Spleen (tissue), 11 donors: ENCODE data around the gene WSCD1. TPM values are rescaled to one million over a fixed set of nuclear protein-coding genes. Genes with fewer than 3 reads are reported as not detected.

Source experiments
- DNase-seq: peaks from one replicate; pipeline ENCODE4 v3.0.0-alpha.2; 2020
- H3K27ac ChIP-seq, 8 donors: fragments of 200-600 bp; sonication (generic) in 7 of 8; 1 replicate in 4 of 8; 2 replicates in 4 of 8; pipeline versions ENCODE4 v1.5.0 to v1.8.0; 2016 to 2021; ENCODE audit warnings: inconsistent platforms in 4 of 8, mild to moderate bottlenecking in 4 of 8, moderate library complexity in 1 of 8
- H3K27me3 ChIP-seq, 7 donors: fragments of 200-600 bp; sonication (generic) in 6 of 7; replicated peaks in 1 of 7; 1 replicate in 4 of 7; 2 replicates in 3 of 7; pipeline versions ENCODE4 v1.5.0 to v1.8.0; 2016 to 2021; ENCODE audit warnings: inconsistent platforms in 3 of 7, mild to moderate bottlenecking in 1 of 7
- H3K36me3 ChIP-seq, 6 donors: fragments of 200-600 bp; sonication (generic) in 5 of 6; 1 replicate in 4 of 6; 2 replicates in 2 of 6; pipeline versions ENCODE4 v1.5.0 to v1.8.0; 2016 to 2021; ENCODE audit warnings: inconsistent platforms in 2 of 6
- H3K4me1 ChIP-seq, 6 donors: fragments of 200-600 bp; sonication (generic) in 5 of 6; 1 replicate in 3 of 6; 2 replicates in 3 of 6; pipeline versions ENCODE4 v1.5.0 to v1.8.0; 2016 to 2021; ENCODE audit warnings: inconsistent platforms in 3 of 6
- H3K4me3 ChIP-seq, 8 donors: fragments of 200-600 bp; sonication (generic) in 7 of 8; 1 replicate in 4 of 8; 2 replicates in 4 of 8; pipeline versions ENCODE4 v1.5.0 to v1.8.0; 2016 to 2021; ENCODE audit warnings: inconsistent platforms in 4 of 8, mild to moderate bottlenecking in 4 of 8, moderate library complexity in 2 of 8
- H3K9me3 ChIP-seq, 8 donors: fragments of 200-600 bp; sonication (generic) in 7 of 8; 1 replicate in 4 of 8; 2 replicates in 4 of 8; pipeline versions ENCODE4 v1.5.0 to v1.8.0; 2016 to 2021; ENCODE audit warnings: inconsistent platforms in 4 of 8
- POLR2A ChIP-seq, 3 donors: fragments of 450-650 bp; IDR thresholded peaks; one replicate each; pipeline ENCODE4 v1.5.1; 2017; ENCODE audit warnings: antibody characterized with exemption in 3 of 3, mild to moderate bottlenecking in 1 of 3
- POLR2AphosphoS5 ChIP-seq, 3 donors: sonication (generic); formaldehyde crosslinking; IDR thresholded peaks; one replicate each; pipeline ENCODE4 v1.5.1; 2017; ENCODE audit warnings: antibody characterized with exemption in 3 of 3
- WGBS, 5 donors: extraction: QIAGEN DNeasy Blood & Tissue Kit in 3 of 5; methylation state at CpG; one replicate each; pipeline versions ENCODE4 v1.1.5 to v1.1.7; 2013 to 2018; 5-methylcytosine and 5-hydroxymethylcytosine counted together
- intact Hi-C: fragments of 100-400 bp; cut with DNase I; formaldehyde crosslinking; loops from one replicate; pipeline ENCODE4 v1.15.0; 2023; ENCODE audit warnings: low total_unique reads
- polyA plus RNA-seq, 3 donors: library from polyadenylated mRNA; stranded (reverse); fragments of 200-250 nt; gene quantifications; one replicate each; pipeline ENCODE4 v1.2.1, GENCODE V29; 2013
- total RNA-seq, 7 donors: library from RNA; depleted of rRNA in 3 of 7; stranded (reverse); fragments of >200 nt in 3 of 7; fragmentation: NEBNext Ultra II Directional in 4 of 7; extraction: Animal tissue kit (Norgen Biotek cat#: 25700) in 4 of 7; gene quantifications; one replicate each; pipeline versions ENCODE4 v1.1.0 to v1.2.1, GENCODE V29; 2016 to 2021
- TF ChIP-seq, protein P1 (sequence below), 11 experiments: fragments of 200-600 bp in 7 of 11; fragments of 450-650 bp in 4 of 11; sonication (generic) in 4 of 11; IDR thresholded peaks in 8 of 11; conservative IDR thresholded peaks in 3 of 11; 1 replicate in 7 of 11; 2 replicates in 4 of 11; pipeline versions ENCODE4 v1.4.0 to v1.8.0; 2016 to 2021; ENCODE audit warnings: antibody characterized with exemption in 11 of 11, inconsistent platforms in 4 of 11, mild to moderate bottlenecking in 1 of 11
- donor health status: healthy with polysubstance abuse.
- donor health status: DM: no; HTN: no; CAD: no; lungs with moderate emphysema.
- donor health status: DM: no; HTN: no; CAD: no.
- donor health status: Bipolar disorder and iron deficiency.
- donor health status: healthy.
- donor health status: DM: no; HTN: no; CAD: no.
- donor health status: DM: yes; HTN: yes; CAD: no.

Gene WSCD1
- total and polyA plus RNA-seq, 10 donors: 2.4 to 84.1 (median 44.3) TPM

DNA sequence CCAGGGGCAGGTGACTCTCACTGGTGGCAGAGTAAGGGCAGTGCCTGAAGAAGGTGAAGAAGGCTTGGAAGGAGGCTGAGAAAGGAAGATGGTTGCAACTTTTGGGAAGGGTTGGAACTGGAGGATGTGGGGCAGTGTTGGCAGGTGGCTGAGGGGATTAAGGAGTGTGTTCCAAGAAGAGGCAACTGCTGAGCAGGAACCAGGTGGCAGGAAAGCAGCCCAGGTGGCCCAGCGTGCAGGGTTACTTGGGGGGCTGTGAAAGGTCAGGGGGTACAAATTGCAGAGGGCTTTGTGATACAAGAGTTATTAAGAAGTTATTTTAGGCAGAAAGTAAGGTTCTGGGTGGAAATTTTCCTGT lies 28.6 kb downstream of the WSCD1 start:
- Histone ChIP-seq H3K27me3 (no peaks in the 10 kb centered on the region), H3K4me1 (peaks cover 0 to 30% (median 3%) of the 10 kb centered on the region in 6 donors), H3K4me3 (no peak overlapping the region), H3K9me3 (no peaks in the 10 kb centered on the region), H3K36me3 (peaks cover 0 to 24% (median 0%) of the 10 kb centered on the region in 6 donors), H3K27ac (peak overlapping the region in 6 of 8 donors; percentile 10 to 75 (median 56))
- WGBS, 5 donors: 35 to 75% (median 58%) methylated on average over 1 of the region's 1 CpG
- TF ChIP-seq POLR2A (IDR thresholded peaks at IDR 0.05): no peak
- TF ChIP-seq POLR2AphosphoS5 (IDR thresholded peaks at IDR 0.05): peak in 1 of 3 donors; percentile 46
- intact Hi-C loops: no loop called here
- DNase-seq: no peak

DNA sequence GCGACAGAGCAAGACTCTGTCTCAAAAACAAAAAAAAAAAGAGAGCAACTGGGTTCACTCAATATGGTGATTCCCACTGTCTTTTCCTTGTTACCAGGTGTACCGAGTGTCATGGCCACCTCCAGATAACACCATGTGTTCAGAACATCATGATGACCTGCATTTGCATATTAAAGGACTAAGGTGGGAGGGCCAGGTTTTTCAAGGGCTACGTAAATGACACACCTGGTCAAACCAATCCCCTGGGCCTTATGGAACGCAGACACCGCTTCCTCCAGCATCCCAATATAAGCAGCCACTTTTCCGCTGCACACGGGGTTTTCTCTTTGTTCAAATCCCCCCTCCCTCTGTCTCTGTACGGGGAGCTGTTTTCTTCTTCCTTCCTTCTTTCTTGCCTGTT lies 29.3 kb downstream of the WSCD1 start:
- Histone ChIP-seq H3K36me3 (peaks cover 0 to 24% (median 0%) of the 10 kb centered on the region in 6 donors), H3K4me3 (no peak overlapping the region), H3K27me3 (no peaks in the 10 kb centered on the region), H3K27ac (peak overlapping the region in 4 of 8 donors; percentile 10 to 71 (median 56)), H3K9me3 (no peaks in the 10 kb centered on the region), H3K4me1 (peaks cover 0 to 30% (median 3%) of the 10 kb centered on the region in 6 donors)
- intact Hi-C loops: no loop called here
- no peak for DNase-seq
- 81 to 89% (median 86%) methylated on average over 8 of the region's 8 CpGs for WGBS, 5 donors
- no peak for TF ChIP-seq POLR2A (IDR thresholded peaks at IDR 0.05)
- no peak for TF ChIP-seq POLR2AphosphoS5 (IDR thresholded peaks at IDR 0.05)

DNA sequence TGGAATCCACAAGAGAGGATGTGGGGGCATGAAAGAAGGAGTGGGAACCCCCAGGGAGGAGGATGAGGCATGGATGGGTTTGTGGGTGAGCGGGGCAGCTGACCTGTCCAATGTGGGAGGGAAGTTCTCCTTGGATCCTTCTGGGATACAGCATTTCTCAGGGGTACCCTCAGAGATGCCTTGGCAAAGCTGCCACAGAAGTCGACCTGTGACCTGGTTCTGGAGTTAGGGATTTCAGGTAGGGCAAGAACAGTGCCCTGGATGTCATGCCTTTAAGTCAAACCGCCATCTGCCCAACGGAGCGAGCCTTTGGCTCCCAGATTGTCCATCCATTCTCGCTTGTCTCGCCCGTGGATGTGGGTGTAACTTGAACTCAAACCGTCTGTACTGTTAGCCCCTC lies 30.0 kb downstream of the WSCD1 start:
- no peaks in the 10 kb centered on the region for H3K9me3 ChIP-seq
- 86 to 97% (median 90%) methylated on average over 6 to 9 of the region's 9 CpGs for WGBS, 5 donors
- H3K27ac ChIP-seq: no peak overlapping the region
- intact Hi-C loops: no loop called here
- H3K4me1 ChIP-seq: peaks cover 0 to 30% (median 3%) of the 10 kb centered on the region in 6 donors
- no peak overlapping the region for H3K4me3 ChIP-seq
- H3K27me3 ChIP-seq: peaks cover 0 to 6% (median 0%) of the 10 kb centered on the region in 7 donors
- H3K36me3 ChIP-seq: peaks cover 0 to 21% (median 0%) of the 10 kb centered on the region in 6 donors
- TF ChIP-seq, protein P1, sequence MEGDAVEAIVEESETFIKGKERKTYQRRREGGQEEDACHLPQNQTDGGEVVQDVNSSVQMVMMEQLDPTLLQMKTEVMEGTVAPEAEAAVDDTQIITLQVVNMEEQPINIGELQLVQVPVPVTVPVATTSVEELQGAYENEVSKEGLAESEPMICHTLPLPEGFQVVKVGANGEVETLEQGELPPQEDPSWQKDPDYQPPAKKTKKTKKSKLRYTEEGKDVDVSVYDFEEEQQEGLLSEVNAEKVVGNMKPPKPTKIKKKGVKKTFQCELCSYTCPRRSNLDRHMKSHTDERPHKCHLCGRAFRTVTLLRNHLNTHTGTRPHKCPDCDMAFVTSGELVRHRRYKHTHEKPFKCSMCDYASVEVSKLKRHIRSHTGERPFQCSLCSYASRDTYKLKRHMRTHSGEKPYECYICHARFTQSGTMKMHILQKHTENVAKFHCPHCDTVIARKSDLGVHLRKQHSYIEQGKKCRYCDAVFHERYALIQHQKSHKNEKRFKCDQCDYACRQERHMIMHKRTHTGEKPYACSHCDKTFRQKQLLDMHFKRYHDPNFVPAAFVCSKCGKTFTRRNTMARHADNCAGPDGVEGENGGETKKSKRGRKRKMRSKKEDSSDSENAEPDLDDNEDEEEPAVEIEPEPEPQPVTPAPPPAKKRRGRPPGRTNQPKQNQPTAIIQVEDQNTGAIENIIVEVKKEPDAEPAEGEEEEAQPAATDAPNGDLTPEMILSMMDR (IDR thresholded peaks at IDR 0.05 in 8 of 11, conservative IDR thresholded peaks at IDR 0.05 in 3 of 11): no peak
- TF ChIP-seq POLR2A (IDR thresholded peaks at IDR 0.05) (no peak), POLR2AphosphoS5 (IDR thresholded peaks at IDR 0.05) (no peak)
- peak; percentile 24 for DNase-seq

DNA sequence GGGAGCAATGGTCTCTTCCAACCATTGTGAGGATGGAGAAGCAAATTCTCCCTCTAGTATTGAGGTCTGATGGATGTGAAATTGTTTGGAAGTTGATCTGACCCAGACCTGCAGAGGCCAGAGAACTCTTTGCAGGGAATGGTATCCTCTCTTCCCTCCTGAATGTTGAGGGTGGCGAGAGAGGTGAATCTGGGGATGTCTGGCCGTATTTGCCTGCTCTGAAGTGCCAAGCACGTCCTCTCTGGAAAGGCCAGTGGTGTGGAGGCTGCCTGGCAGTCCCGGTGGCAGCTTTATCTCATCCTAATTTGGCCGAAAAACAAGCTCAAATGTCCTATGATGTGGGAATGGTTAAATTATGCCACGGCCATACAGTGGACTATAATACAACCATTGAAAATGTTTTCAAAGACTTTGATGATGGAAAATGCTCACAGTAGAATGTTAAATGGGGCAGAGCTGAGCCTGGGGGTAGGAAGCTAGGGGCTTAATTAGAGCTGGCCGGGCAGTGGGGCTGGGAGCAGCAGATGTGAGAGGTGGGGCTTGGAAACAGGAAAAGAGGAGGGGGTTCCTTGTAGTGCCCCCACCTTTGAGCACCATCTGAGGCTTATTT lies 30.8 kb downstream of the WSCD1 start:
- TF ChIP-seq POLR2AphosphoS5 (IDR thresholded peaks at IDR 0.05) (no peak), POLR2A (IDR thresholded peaks at IDR 0.05) (no peak)
- TF ChIP-seq, protein P1 (IDR thresholded peaks at IDR 0.05 in 8 of 11, conservative IDR thresholded peaks at IDR 0.05 in 3 of 11): no peak
- intact Hi-C loops: no loop called here
- DNase-seq: peak; percentile 28

DNA sequence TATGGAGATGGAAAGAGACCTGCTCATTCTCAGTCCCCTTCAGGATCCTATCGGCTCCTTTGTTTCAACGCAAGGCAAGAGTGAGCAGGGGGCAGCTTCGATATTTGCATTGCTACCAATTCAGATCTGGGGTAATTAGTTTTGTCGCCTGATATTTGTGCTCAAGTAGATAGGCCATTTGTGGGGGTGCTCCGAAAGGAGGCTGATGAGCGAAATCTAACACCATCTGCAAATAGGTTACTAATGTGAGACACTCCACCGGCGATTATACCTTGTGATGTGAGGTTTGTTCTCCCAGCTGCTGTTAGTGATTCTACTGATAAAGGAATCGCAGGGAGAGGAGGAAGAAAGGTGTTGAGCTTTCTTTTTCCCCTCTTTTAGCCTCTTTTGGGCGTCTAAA lies 31.5 kb downstream of the WSCD1 start:
- DNase-seq: no peak
- Histone ChIP-seq H3K4me1 (peaks cover 0 to 30% (median 3%) of the 10 kb centered on the region in 6 donors), H3K36me3 (peaks cover 0 to 6% (median 0%) of the 10 kb centered on the region in 6 donors), H3K27me3 (peaks cover 0 to 12% (median 0%) of the 10 kb centered on the region in 7 donors), H3K27ac (no peak overlapping the region), H3K9me3 (no peaks in the 10 kb centered on the region), H3K4me3 (no peak overlapping the region)
- WGBS, 5 donors: 79 to 87% (median 83%) methylated on average over 10 of the region's 10 CpGs
- TF ChIP-seq POLR2A (IDR thresholded peaks at IDR 0.05) (no peak), POLR2AphosphoS5 (IDR thresholded peaks at IDR 0.05) (no peak)
- TF ChIP-seq, protein P1 (IDR thresholded peaks at IDR 0.05 in 8 of 11, conservative IDR thresholded peaks at IDR 0.05 in 3 of 11): no peak
- intact Hi-C loops: no loop called here

More for the DNA sequence above, 30.8 kb downstream of the WSCD1 start:
- Histone ChIP-seq H3K4me1 (peaks cover 0 to 30% (median 3%) of the 10 kb centered on the region in 6 donors), H3K27me3 (peaks cover 0 to 8% (median 0%) of the 10 kb centered on the region in 7 donors), H3K36me3 (peaks cover 0 to 13% (median 0%) of the 10 kb centered on the region in 6 donors), H3K9me3 (no peaks in the 10 kb centered on the region), H3K27ac (no peak overlapping the region), H3K4me3 (no peak overlapping the region)
- WGBS, 5 donors: 80 to 92% (median 88%) methylated on average over 7 of the region's 7 CpGs
